ENCODE measurements around the gene AKNA. TPM values are rescaled to one million over a fixed set of nuclear protein-coding genes. Genes with fewer than 3 reads are reported as not detected.

Gene AKNA
- total and polyA plus RNA-seq, 2 of the 8 experiments (the other 6 are each of a cell fraction or from before 2014, with no cell fraction given) = 21.0 to 27.4 TPM

GRCh38 chr9:114374936-114375335 is 12.8 kb downstream of the AKNA start (continued):
- TF ChIP-seq MAFK (IDR thresholded peaks at IDR 0.05; ENCODE audit: low read depth, low read length) = no peak
